Endothelial cell of umbilical vein (primary cell): ENCODE data around the gene LGALS1. TPM values are rescaled to one million over a fixed set of nuclear protein-coding genes. Genes with fewer than 3 reads are reported as not detected.

Experiments
- BruUV-seq: library from RNA; stranded (reverse); fragments of 400-500 nt; replicated peaks from 2 replicates; lab custom pipeline; 2021; lab: Mats Ljungman, UMichigan
- CTCF ChIA-PET: fragments of 300-600, 350-600 bp; sonication (Branson Sonifier 250); formaldehyde crosslinking; loops from one replicate; lab custom pipeline; 2021; ENCODE audit warnings: antibody characterized with exemption, inconsistent platforms; lab: Charles Lee
- POLR2A ChIA-PET: fragments of 300-600, 350-600 bp; sonication (Branson Sonifier 250); formaldehyde crosslinking; loops from one replicate; lab custom pipeline; 2021; ENCODE audit warnings: antibody characterized with exemption, inconsistent platforms; lab: Charles Lee
- DNase-seq: peaks from one replicate; pipeline ENCODE4 v3.0.0-alpha.2; 2011; ENCODE audit warnings: low read depth, low spot score
- FAIRE-seq: peaks from 2 replicates; lab custom pipeline; 2011; peaks lifted over from hg19 to GRCh38; lab: Jason Lieb, UNC
- H2AFZ ChIP-seq: 2 replicates; pipeline ENCODE4 v1.6.0; 2012; ENCODE audit warnings: low read depth, low read length, control low read depth, inconsistent platforms
- H3K27ac ChIP-seq: 2 replicates; pipeline ENCODE4 v1.5.1; 2011; ENCODE audit warnings: low read depth, mild to moderate bottlenecking, control low read depth, low read length, moderate library complexity; ENCODE audit not compliant: insufficient read depth
- H3K27me3 ChIP-seq, 2 experiments: 2 replicates each; pipeline versions ENCODE4 v1.6.0 to v1.6.1; 2011; ENCODE audit warnings: low read length in 2 of 2, mixed read lengths in 1 of 2; ENCODE audit not compliant: control insufficient read depth in 2 of 2, insufficient read depth in 2 of 2
- H3K36me3 ChIP-seq, 2 experiments: 2 replicates in 1 of 2; 3 replicates in 1 of 2; pipeline ENCODE4 v1.5.1; 2011; ENCODE audit warnings: low read length in 2 of 2, mild to moderate bottlenecking in 1 of 2, moderate library complexity in 1 of 2; ENCODE audit not compliant: control insufficient read depth in 2 of 2, insufficient read depth in 2 of 2; ENCODE audit errors: extremely low read depth in 1 of 2
- H3K4me1 ChIP-seq: 3 replicates; pipeline ENCODE4 v1.5.1; 2011; ENCODE audit warnings: mild to moderate bottlenecking, low read length; ENCODE audit not compliant: control insufficient read depth, insufficient read depth; ENCODE audit errors: extremely low read depth
- H3K4me2 ChIP-seq: 2 replicates; pipeline ENCODE4 v1.6.1; 2011; ENCODE audit warnings: low read length, control low read depth, mixed read lengths; ENCODE audit not compliant: insufficient read depth
- H3K4me3 ChIP-seq, 3 experiments: fragments of 200-600 bp in 1 of 3; sonication (generic), shearing (Covaris generic) in 1 of 3; replicated peaks in 1 of 3; 2 replicates each; pipeline ENCODE4 v1.5.1; 2011 to 2016; ENCODE audit warnings: control low read depth in 3 of 3, low read length in 3 of 3, mild to moderate bottlenecking in 2 of 3, inconsistent platforms in 1 of 3, low read depth in 1 of 3, moderate library complexity in 1 of 3; ENCODE audit not compliant: insufficient read depth in 1 of 3
- H3K79me2 ChIP-seq: 2 replicates; pipeline ENCODE4 v1.6.0; 2012; ENCODE audit warnings: low read length, inconsistent platforms; ENCODE audit not compliant: control insufficient read depth, insufficient read depth
- H3K9ac ChIP-seq: replicated peaks from 2 replicates; pipeline ENCODE3; 2011; ENCODE audit warnings: low read length, control low read depth; ENCODE audit not compliant: insufficient read depth; ENCODE audit errors: extremely low read depth
- H3K9me1 ChIP-seq: replicated peaks from 3 replicates; pipeline ENCODE4 v1.6.0; 2011; ENCODE audit warnings: mild to moderate bottlenecking, low read length; ENCODE audit not compliant: control insufficient read depth, insufficient read depth; ENCODE audit errors: extremely low read depth
- H3K9me3 ChIP-seq: replicated peaks from 2 replicates; pipeline ENCODE4 v1.5.1; 2012; ENCODE audit warnings: low read length, inconsistent platforms; ENCODE audit not compliant: control insufficient read depth, insufficient read depth
- H4K20me1 ChIP-seq: replicated peaks from 2 replicates; pipeline ENCODE3; 2011; ENCODE audit warnings: mild to moderate bottlenecking, low read length; ENCODE audit not compliant: control insufficient read depth, insufficient read depth; ENCODE audit errors: extremely low read depth
- EZH2 ChIP-seq: IDR thresholded peaks from 2 replicates; pipeline ENCODE4 v1.6.1; 2012; ENCODE audit warnings: borderline replicate concordance, low read depth, mild to moderate bottlenecking, moderate library complexity, low read length, inconsistent platforms; ENCODE audit not compliant: severe bottlenecking
- FOS ChIP-seq: IDR thresholded peaks from 2 replicates; pipeline ENCODE4 v1.6.1; 2011; ENCODE audit warnings: mild to moderate bottlenecking, low read length, moderate library complexity, borderline replicate concordance; ENCODE audit not compliant: insufficient read depth
- GATA2 ChIP-seq: IDR thresholded peaks from 2 replicates; pipeline ENCODE4 v1.7.0; 2011; ENCODE audit warnings: low read depth, mild to moderate bottlenecking, moderate library complexity, mixed read lengths, low read length; ENCODE audit not compliant: insufficient read length, insufficient read depth
- JUN ChIP-seq: IDR thresholded peaks from 2 replicates; pipeline ENCODE4 v1.6.1; 2011; ENCODE audit warnings: borderline replicate concordance, low read depth; ENCODE audit not compliant: insufficient read length, insufficient read depth
- MAX ChIP-seq: IDR thresholded peaks from 2 replicates; pipeline ENCODE4 v1.6.1; 2011; ENCODE audit not compliant: insufficient read depth, insufficient read length
- MYC ChIP-seq: IDR thresholded peaks from one replicate; pipeline ENCODE4 v1.6.1; 2011; ENCODE audit warnings: mild to moderate bottlenecking, low read depth, low read length
- POLR2A ChIP-seq: IDR thresholded peaks from 2 replicates; pipeline ENCODE4 v1.6.1; 2012; ENCODE audit warnings: low read depth, mild to moderate bottlenecking, control low read depth, low read length
- POLR2AphosphoS5 ChIP-seq: IDR thresholded peaks from 2 replicates; pipeline ENCODE4 v1.6.1; 2012; ENCODE audit warnings: low read depth, mild to moderate bottlenecking, control low read depth, low read length, moderate library complexity; ENCODE audit not compliant: insufficient read depth
- dilution Hi-C: fragments of 300-500 bp; cut with MboI; formaldehyde crosslinking; loops from one replicate; pipeline ENCODE4 v1.15.0; 2019; ENCODE audit warnings: low sequenced_read_pairs; ENCODE audit not compliant: extremely low pct_ligation_motif_present
- intact Hi-C: fragments of 100-400 bp; cut with micrococcal nuclease; formaldehyde crosslinking; loops from one replicate; pipeline ENCODE4 v1.10.0; 2022
- polyA plus RNA-seq, 4 experiments: library from polyadenylated mRNA; depleted of rRNA in 3 of 4; stranded (reverse) in 3 of 4; unstranded in 1 of 4; fragments of >200 nt; gene quantifications; 2 replicates each; pipeline versions ENCODE4 v1.2.1 to v1.2.3, GENCODE V29; 2011 to 2012; ENCODE audit warnings: missing spikeins in 1 of 4
- total RNA-seq: library from RNA; stranded (reverse); gene quantifications from 2 replicates; pipeline ENCODE4 v1.2.3, GENCODE V29; 2021
- TF ChIP-seq, protein P1 (sequence below), 2 donors: IDR thresholded peaks; 1 replicate in 1 of 2; 2 replicates in 1 of 2; pipeline ENCODE4 v1.5.1; 2011; ENCODE audit warnings: low read length in 2 of 2, mild to moderate bottlenecking in 2 of 2, moderate library complexity in 2 of 2, control low read depth in 1 of 2, inconsistent platforms in 1 of 2, low read depth in 1 of 2; ENCODE audit not compliant: insufficient read depth in 1 of 2; ENCODE audit errors: extremely low read depth in 1 of 2

Gene LGALS1
- total and polyA plus RNA-seq, 2 donors (not counting 3 experiments of a cell fraction or from before 2014, with no cell fraction given) = 2,698 to 13,642 TPM

- Histone ChIP-seq H3K9ac (no peak overlapping the region), H3K27me3 (no peaks in the 10 kb centered on the region), H3K9me3 (no peaks in the 10 kb centered on the region), H3K4me2 (no peak overlapping the region), H3K9me1 (no peaks in the 10 kb centered on the region), H3K79me2 (no peaks in the 10 kb centered on the region), H4K20me1 (no peaks in the 10 kb centered on the region), H3K36me3 (no peaks in the 10 kb centered on the region), H3K27ac (no peak overlapping the region), H3K4me3 (no peak overlapping the region), H2AFZ (no peak overlapping the region), H3K4me1 (peaks cover 5% of the 10 kb centered on the region)
- no peak for DNase-seq
- dilution Hi-C loops (no loop called here), intact Hi-C loops (no loop called here)
- POLR2A ChIA-PET = interaction anchor here (0.7 kb wide), 1 partner anchor 129 kb away, joined by 7 read pairs; no protein-coding TSS in a partner anchor
- BruUV-seq = no TSS peak
- CTCF ChIA-PET = interaction anchor here (0.7 kb wide), 1 partner anchor 22 kb away, joined by 3 read pairs; no protein-coding TSS in a partner anchor
- TF ChIP-seq MAX (no peak), POLR2A (no peak), FOS (no peak), EZH2 (no peak), JUN (no peak), MYC (no peak), GATA2 (no peak), POLR2AphosphoS5 (no peak)
- TF ChIP-seq, protein P1, sequence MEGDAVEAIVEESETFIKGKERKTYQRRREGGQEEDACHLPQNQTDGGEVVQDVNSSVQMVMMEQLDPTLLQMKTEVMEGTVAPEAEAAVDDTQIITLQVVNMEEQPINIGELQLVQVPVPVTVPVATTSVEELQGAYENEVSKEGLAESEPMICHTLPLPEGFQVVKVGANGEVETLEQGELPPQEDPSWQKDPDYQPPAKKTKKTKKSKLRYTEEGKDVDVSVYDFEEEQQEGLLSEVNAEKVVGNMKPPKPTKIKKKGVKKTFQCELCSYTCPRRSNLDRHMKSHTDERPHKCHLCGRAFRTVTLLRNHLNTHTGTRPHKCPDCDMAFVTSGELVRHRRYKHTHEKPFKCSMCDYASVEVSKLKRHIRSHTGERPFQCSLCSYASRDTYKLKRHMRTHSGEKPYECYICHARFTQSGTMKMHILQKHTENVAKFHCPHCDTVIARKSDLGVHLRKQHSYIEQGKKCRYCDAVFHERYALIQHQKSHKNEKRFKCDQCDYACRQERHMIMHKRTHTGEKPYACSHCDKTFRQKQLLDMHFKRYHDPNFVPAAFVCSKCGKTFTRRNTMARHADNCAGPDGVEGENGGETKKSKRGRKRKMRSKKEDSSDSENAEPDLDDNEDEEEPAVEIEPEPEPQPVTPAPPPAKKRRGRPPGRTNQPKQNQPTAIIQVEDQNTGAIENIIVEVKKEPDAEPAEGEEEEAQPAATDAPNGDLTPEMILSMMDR (IDR thresholded peaks at IDR 0.05; ENCODE audit: extremely low read depth in 1 of 2, insufficient read depth in 1 of 2, low read depth in 1 of 2, low read length in 2 of 2) = no peak
- no peak for FAIRE-seq
Measured at GRCh38 chr22:37703906-37704305, 28.5 kb downstream of the LGALS1 start.
